ENCODE results near the gene ICAM2. TPM values are rescaled to one million over a fixed set of nuclear protein-coding genes. Genes with fewer than 3 reads are reported as not detected.
"Not testable (repeated sequence)": the region's sequence is repeated elsewhere in the genome, so short reads cannot be mapped to it uniquely, and the experiment has no call there.

Gene ICAM2
- total RNA-seq, 1 experiment from 2014 or later: not detected

DNA sequence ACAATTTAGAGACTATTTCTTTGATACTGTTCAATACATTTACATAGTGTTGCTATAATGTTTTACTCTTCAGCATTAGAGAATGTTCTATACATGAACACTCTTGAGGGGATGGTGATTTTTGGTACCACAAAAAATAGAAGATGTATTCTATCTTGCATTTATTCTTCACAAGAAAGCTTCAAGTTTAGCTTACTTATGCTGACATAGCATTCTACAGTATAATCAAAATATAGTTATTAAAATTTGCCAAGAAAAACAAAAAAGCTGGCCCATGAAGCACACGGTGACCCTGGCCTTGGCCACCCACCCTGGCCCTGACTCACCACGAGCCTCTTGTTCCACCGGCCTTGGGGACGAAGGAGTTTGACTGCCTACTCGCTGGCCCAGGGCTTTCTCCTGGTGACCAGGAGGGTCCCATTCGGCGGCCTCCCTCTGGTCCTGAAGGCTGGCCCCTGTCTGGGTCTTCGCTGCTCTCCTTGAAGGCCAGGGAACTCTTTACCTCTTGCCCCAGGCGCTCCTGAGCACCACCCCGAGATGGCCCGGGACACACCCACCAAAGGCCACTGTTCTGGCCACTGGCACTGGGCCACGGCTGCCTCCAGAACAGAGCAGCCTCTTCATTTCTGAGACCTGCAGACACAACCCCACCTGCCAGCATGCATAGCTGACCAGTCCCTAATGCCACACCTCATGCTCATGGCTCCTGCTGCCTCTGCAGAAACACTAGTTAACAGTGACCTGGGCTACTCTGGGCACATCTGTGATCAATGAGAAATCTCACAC is 22.5 kb upstream of the ICAM2 start:
- no peak for DNase-seq (ENCODE audit: low read depth)

DNA sequence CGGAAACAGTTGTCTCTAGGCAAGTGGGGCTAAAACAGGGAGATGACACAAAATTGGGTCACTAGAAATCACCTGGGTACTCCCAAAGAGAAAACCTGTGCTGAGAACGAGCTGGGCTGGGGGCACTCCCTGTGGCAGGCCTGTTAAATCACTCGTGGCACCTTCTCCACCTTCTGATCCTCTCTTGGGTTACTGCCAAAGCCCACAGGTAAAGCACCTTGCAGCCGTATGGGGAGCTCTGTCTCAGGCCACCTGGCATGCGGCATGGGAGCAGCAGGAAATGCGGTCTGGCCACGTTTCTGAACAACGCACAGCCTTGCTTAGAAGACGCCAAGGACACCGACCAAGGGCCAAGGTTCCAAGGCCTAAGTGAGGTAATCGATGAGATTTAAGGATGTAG is 21.5 kb upstream of the ICAM2 start:
- DNase-seq (ENCODE audit: low read depth): no peak

DNA sequence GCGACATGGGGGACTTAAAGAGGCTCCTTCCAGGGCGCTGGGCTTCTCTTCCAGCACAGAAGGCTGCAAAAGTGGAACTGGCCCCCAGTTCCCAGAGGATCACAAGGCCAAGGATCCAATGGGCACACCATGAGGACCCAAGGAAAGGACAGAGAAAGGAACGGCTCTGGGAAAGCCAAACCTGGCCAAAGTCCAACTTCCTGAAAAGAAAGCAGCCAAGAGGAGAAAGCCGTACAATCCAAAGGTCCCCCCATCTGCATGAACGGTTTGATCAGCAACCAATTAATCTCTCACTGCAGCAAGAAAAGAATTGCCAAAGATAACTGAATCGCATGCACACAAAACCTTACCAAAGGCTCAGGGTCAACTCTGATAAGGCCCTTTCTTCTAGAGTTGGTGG is 19.8 kb upstream of the ICAM2 start:
- DNase-seq (ENCODE audit: low read depth): no peak

DNA sequence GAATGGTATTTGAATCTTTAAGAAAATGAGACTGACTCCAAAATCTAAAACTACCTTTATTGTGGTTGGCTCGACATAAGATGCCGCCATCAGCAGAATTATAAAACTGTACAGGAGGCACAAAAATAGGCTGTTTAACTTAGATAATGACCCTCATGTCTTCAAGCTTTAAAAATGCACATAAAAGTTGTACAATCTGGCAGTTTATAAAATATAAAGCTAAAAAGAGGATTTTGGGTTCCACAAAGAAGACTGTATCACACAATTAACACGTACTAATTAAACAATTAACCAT is 18.6 kb upstream of the ICAM2 start:
- DNase-seq (ENCODE audit: low read depth): no peak

DNA sequence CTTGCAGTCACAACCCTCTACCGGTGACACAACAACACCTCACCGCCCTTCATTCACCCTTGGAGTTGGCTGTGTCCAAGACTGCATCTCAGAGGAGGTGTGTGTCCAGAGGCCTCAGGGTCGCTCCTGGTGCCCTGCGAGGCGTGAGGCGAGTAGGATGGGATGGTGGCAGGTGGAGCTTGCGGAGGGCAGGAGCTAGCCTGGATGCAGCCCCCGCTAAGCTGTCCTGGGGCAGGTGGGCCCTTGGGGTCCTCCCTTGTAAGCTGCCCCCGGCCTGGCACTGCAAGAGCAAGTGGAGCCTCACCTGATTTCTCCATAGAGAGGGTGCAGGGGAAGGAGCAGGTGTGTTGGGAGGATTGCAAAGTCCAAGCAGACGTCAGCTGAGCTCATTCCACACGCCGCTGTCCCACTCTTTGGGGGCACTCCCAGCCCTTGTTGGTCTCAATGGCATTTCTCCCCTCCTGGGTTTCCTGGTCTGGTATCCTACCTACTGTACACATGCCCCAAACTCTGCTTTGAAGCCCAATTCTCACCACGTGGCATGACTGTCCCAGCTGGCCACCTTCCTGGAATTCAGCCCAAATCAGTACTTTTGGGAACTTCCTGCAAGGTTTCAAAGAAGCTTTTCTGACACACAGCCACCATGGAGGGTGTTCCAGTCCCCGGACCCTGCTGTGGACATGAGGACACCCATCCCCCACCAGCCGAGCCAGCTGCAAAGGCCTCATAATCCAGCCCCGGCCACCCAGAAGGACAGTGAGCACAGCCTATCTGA is 18.1 kb upstream of the ICAM2 start:
- no peak for DNase-seq (ENCODE audit: low read depth)

DNA sequence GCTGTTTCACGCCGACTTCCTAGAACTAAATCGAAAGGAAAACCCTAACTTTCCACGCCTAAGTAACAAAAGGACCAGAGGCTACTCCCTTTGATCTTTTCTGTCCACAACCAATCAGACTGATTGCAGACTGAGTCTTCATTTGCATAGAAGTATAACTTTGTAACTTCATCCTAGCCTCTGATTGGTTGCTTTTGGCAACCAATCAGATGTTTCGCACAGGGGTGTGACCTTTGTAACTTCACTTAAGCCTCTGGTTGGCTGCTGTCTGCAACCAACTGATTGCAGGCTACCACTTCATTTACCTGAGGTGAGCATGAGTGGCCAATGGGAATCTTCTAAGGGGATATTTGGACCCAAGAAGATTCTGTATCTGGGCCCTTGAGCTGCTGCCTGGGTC is 17.4 kb upstream of the ICAM2 start:
- DNase-seq (ENCODE audit: low read depth): no peak

DNA sequence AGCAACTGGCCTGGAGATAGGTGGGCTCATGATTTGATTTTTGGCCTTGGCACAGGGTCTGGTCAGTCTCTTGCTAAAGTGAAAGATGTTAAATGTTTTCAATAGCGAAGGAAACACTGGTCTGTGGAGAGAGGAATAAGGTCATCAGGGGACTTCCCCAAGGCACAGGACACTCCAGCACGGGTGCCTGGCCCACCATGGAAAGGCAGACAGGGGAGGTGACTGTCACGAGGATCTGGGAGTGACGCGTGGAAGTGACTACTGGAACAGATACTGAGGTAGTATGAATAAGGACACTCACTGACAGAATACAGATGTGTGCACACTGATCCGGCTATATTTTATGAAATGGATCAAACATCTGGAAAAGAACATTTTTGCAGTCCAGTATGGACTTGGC is 16.7 kb upstream of the ICAM2 start:
- no peak for DNase-seq (ENCODE audit: low read depth)

DNA sequence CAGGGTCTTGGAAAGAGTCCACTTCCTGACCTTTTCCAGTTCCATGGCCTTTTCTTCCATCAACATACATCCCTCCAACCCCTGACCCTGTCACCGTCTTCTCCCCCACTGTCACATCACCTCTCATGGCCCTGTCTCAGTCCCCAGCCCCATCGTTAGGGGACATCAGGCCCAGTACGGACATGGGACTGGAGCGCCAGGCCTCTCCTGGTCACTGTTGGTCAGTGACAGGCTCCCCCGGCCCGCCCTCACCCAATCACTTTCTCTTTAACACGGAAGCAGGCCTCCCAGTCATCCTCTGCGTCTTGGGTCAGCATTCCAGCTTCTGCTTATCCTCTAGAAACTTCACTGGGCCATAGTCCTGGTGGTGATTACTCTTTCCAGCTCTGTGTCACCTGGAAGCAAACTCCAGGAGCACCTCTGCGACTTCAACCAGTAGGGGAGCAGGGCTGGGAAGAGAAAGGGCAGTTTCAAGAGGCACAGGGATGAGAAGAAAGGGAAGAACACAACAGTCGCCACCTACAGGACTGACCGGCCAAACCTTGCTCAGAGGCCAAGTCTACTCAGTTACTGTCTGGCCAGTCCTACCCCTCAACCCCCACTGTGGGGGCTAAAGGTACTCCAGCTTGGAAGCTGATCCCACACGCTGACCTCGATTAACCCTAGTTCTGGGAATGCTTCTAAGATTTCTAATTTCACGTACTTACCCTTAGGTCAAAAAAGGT is 15.9 kb upstream of the ICAM2 start:
- no peak for DNase-seq (ENCODE audit: low read depth)

DNA sequence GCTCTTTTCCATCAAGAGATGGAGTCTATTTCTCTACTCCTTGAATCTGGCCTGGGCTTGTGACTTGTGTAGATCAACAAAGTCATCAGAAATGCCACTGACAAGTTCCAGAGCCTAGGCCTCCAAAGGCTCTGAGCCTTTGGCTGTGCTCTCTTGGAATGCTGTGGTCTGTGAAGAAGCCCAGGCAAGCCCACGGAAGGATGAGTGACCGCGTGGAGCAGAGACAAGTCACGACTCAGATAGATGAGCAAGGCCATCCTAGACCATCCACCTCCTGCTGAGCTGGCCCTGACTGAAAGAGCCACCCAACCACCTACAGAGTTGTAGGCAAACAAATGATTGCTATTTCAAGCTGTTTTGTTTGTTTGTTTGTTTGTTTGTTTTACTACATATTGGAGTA is 11.6 kb upstream of the ICAM2 start:
- DNase-seq (ENCODE audit: low read depth): peak; percentile 15

DNA sequence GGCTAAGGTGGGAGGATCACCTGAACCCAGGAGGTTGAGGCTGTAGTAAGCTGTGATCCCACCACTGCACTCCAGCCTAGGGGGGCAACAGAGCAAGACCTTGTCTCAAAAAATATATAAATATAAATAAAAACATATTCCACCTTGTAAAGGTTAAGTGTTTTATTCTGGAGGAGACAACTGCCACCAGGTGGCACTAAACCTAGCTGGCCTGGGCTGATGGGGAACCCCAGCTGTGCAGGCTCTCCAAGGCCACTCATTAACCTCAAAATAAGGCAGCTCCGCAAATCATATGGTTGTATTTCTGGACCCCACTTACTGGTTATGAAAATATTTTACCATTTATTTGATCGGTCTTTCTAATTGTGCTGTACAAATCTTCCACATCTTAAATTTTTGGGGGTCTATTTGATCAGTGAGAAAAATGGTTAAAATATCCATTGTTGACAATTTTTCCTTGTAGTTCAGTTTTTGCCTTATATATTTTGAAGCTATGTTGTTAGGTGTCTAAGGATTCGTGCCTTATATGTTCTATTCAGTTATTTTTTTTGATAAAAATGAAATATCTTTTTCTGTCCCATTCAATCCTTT is 8.5 kb upstream of the ICAM2 start:
- DNase-seq (ENCODE audit: low read depth): peak; percentile 53

DNA sequence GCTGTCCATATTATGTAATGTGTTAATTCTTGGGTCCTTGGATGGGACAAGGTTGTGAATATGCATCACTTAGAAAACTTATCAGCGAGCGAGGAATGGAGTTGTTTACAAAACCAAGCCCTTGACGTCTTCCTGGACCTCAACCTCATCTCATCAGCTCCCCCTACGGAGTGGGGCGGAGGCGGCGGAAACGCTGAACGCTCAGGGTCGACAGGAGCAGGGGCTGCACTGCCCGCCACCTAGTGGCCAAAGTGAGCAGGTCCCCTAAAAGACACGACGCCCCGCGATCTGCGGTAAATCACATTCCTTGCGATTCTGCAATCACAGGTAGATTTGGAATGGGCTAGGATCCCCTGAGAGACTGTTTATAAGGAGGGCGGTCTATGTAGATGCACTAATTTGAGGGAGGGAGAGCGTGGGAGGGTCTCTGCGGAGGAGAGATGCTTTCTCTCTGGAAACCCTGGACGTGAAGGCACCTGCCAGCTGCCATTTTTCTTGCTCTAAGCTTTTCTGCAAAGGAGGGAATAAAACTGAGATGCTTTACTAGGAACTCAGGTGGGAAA is 5.4 kb upstream of the ICAM2 start:
- DNase-seq (ENCODE audit: low read depth): peak; percentile 58

DNA sequence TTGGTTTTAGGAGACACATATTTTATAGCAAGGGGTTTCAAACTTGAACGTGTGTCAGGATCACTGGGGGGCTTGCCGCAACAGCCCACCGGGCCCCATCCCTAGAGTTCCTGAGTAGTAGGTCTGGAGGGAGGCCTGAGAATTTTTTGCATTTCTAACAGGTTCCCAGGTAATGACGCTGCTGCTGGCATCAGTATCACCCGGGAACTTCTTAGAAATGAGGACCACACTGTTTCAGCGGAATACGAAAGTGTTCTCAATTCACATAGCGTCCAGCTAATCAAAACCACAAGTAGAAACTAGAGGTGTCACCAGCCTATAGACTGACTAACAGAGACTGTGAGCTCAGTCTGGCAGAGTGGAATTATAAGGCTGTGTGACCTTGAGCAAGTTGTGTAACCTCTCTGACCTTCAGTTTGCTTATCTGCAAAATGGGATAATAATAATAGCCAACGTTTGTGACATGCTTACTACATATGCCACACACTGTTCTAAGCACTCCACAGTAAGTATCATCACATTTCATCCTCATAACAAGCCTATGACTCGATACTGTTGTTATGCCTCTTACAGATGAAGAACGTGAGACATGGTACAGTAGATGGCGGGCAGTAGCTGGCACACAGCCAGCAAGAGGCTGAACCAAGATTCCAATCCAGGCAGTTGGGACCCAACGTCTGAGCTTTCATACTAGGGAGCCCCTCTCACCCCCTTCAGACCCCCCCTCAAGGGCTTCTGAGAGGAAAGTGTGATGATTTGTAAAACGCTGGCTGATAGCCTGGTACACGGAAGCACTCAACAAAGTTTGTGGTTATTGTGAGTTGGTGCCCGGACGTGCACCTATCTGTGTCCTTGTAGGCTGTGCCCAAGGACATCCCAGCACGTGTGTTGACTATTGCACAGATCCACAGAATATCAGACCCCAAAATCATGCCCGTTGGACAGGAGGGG is 4.6 kb upstream of the ICAM2 start:
- no peak for DNase-seq (ENCODE audit: low read depth)

DNA sequence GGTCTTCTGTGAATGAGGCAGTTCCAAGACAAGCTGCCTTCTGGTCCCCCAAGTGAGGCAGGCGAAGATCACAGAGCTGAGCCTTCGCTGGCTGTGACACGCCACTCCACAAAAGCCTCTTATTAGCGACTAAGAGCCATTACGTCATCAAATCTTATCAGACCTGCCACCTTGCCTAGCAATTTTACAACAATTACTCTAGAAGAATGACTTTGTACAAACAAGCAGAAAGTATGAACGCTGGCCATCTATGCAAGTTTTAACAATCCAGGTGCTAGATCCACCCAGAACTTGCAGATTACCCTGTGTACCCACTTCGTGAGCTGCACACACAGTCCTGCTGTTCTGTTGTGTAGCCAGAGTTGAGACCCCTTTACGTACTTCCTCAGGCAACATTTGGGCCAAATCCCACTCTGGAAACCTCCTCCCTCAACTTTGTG is 3.8 kb upstream of the ICAM2 start:
- DNase-seq (ENCODE audit: low read depth): no peak

DNA sequence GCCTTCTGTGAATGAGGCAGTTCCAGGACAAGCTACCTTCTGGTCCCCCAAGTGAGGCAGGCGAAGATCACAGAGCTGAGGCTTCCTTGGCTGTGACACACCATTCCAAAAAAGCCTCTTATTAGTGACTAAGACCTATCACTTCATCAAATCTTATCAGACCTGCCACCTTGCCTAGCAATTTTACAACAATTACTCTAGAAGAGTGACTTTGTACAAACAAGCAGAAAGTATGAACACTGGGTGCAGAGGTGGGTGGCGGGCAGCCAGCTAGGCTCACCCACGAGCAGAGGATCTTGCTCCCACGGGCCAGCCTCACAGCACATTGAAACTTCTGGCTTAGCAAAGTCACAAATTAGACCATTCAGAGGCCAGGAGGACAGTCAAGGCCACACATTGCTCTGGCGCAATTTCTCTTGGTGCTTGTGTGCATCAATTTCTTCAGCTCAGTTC is 2.2 kb upstream of the ICAM2 start:
- DNase-seq (ENCODE audit: low read depth): no peak

DNA sequence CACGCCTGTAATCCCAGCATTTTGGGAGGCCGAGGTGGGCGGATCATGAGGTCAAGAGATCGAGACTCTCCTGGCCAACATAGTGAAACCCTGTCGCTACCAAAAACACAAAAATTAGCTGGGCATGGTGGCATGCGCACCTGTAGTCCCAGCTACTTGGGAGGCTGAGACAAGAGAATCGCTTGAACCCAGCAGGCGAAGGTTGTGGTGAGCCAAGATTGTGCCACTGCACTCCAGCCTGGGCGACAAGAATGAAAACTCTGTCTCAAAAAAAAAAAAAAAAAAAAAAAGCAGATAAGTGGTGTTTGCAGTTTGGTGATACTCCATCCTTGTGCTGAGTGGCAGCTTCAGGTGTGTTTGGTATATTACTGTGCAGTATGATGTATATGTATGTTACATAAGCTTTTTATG is 877 bp downstream of the ICAM2 start:
- DNase-seq (ENCODE audit: low read depth): not testable (repeated sequence)

DNA sequence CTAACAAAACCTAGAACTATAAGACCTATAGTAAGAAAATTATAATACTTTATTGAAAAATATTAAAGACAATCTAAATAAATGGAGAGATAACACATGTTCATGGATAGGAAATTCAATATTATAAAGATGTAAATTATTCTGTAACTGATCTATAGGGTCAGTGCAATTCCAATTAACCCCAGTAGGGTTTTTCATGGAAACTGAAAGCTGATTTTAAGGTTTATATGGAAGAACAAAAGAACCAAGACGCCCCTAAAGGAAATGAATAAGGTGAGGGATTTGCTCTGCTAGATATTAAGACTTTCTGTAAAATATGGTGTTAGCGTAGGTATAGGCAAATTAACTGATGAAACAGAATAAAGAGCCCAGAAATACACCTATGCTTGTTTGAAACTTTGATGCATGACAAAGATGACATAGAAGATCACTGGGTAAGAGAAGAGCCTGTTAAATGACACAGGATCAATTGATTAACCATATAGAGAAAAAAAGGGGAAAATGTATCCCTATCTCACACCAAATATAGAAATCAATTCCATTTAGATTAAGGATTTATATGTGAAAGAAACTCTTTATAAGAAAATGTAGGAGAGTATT is 3.0 kb downstream of the ICAM2 start:
- no peak for DNase-seq (ENCODE audit: low read depth)

DNA sequence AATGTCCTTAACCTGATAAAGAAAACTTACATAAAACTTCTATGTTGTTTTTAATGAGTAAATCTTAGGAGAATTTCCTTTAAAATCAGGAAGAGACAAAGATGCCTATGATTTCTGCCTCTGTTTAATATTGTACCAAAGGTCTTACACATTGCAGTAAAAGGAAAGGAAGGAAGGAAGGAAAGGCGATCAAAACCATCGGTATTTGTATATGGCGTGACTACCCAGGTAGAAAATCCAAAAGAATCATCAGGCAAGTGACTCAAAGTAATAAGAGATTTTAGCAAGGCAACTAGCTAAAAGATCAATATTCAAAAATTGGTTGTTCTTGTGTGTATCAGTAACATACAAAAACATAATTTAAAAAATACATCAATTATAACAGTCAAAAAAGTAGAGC is 3.5 kb downstream of the ICAM2 start:
- DNase-seq (ENCODE audit: low read depth): no peak

DNA sequence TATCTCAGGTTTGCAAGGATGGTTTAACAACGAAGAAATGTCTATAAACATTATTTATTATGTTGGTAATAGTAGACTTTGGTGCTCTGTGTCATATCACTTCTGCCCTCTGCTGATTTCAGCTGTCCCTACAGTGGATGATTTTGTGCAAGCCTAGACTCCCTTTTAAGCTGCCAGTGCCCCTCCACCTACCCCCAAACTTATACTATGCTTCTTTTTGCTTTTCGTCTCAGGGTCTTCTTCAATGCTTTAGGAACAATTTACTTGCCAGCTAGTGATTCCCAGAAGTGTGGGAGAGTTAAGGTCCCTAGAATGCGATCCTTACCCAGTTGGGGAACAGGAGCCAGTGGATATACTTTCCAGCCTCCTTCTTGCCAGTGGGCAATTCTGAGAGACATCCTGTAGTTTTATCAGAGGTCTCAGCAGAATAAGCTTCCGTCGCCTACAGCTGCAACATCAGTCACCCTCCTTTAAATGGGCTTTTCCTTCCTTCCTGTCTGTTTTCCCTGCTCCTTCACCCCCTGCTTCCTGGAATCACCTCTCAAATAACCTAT is 4.1 kb downstream of the ICAM2 start:
- no peak for DNase-seq (ENCODE audit: low read depth)

DNA sequence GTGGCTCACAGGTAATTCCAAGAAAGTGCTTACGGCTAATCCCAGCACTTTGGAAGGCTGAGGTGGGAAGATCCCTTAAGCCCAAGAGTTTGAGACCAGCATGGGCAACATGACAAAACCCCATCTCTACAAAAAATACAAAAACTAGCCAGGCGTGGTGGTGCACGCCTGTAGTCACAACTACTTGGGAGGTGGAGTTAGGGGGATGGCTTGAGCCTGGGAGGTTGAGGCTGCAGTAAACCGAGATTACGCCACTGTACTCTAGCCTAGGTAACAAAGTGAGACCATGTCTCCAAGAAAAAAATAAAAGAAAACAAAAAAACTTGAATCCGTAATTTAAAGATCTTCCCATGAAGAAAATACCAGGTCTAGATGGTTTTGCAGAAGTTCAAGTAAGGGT is 5.0 kb downstream of the ICAM2 start:
- DNase-seq (ENCODE audit: low read depth): no peak

All from RPMI7951 (cell line).